Measurements from ENCODE around the gene PLEKHM3. TPM values are rescaled to one million over a fixed set of nuclear protein-coding genes. Genes with fewer than 3 reads are reported as not detected.

Gene PLEKHM3
- total and polyA plus RNA-seq, 2 of the 13 experiments (the other 11 are each of a cell fraction or from before 2014, with no cell fraction given), result 4.5 to 4.7 TPM

- TF ChIP-seq HNRNPL (IDR thresholded peaks at IDR 0.05; ENCODE audit: low read depth, low read length) (no peak), ZNF20 (CRISPR knock-in tag; IDR thresholded peaks at IDR 0.05) (no peak), ZNF644 (CRISPR knock-in tag; IDR thresholded peaks at IDR 0.05; ENCODE audit: low read depth) (peak; percentile 51; the same call in 1 of the 2 replicates), ZNF766 (CRISPR knock-in tag; IDR thresholded peaks at IDR 0.05; ENCODE audit: borderline replicate concordance) (no peak), HNF1A (IDR thresholded peaks at IDR 0.05; ENCODE audit: low read depth) (peak; percentile 42; the same call in 1 of the 2 replicates), HNF1A (CRISPR knock-in tag; IDR thresholded peaks at IDR 0.05; ENCODE audit: borderline replicate concordance) (peak; percentile 85; the same call in 1 of the 2 replicates), ZMYM4 (CRISPR knock-in tag; IDR thresholded peaks at IDR 0.05) (peak; percentile 98), SRSF4 (IDR thresholded peaks at IDR 0.05; ENCODE audit: low read depth, low read length, poor library complexity, severe bottlenecking) (no peak), IKZF1 (IDR thresholded peaks at IDR 0.05) (no peak), ATF7 (IDR thresholded peaks at IDR 0.05) (peak; percentile 91), ATF7 (CRISPR knock-in tag; IDR thresholded peaks at IDR 0.05) (peak; percentile 84; the same call in 1 of the 2 replicates), USF2 (IDR thresholded peaks at IDR 0.05; ENCODE audit: low read depth, low read length) (no peak), USF2 (CRISPR knock-in tag; IDR thresholded peaks at IDR 0.05; ENCODE audit: borderline replicate concordance) (no peak), ZNF496 (CRISPR knock-in tag; IDR thresholded peaks at IDR 0.05; ENCODE audit: insufficient replicate concordance) (no peak), ZNF792 (CRISPR knock-in tag; IDR thresholded peaks at IDR 0.05) (no peak; the same call in 1 of the 2 replicates), ZBTB46 (CRISPR knock-in tag; IDR thresholded peaks at IDR 0.05; ENCODE audit: borderline replicate concordance) (no peak), ZNF138 (CRISPR knock-in tag; IDR thresholded peaks at IDR 0.05; ENCODE audit: low read depth) (no peak), KLF15 (CRISPR knock-in tag; IDR thresholded peaks at IDR 0.05; ENCODE audit: borderline replicate concordance) (no peak), PHF20 (CRISPR knock-in tag; IDR thresholded peaks at IDR 0.05) (no peak; the same call in 1 of the 2 replicates), ZNF709 (CRISPR knock-in tag; IDR thresholded peaks at IDR 0.05) (no peak), E2F2 (CRISPR knock-in tag; IDR thresholded peaks at IDR 0.05; ENCODE audit: borderline replicate concordance) (no peak)
These were observed 8.6 kb upstream of the PLEKHM3 start (continued) for GRCh38 chr2:208033701-208034502.

All from HepG2 (cell line).